Aorta (tissue), 5 donors: ENCODE results near the gene CEP104. TPM values are rescaled to one million over a fixed set of nuclear protein-coding genes. Genes with fewer than 3 reads are reported as not detected.

Experiments used
- ATAC-seq: fragments of 200-7000 bp; cut with Tn5 transposase; one replicate; pipeline ENCODE4 v1.9.1; 2022; ENCODE audit warnings: moderate library complexity; ENCODE audit not compliant: low FRiP score
- DNase-seq, 2 donors: peaks; one replicate each; pipeline ENCODE4 v3.0.0-alpha.2; 2020
- H3K27ac ChIP-seq, 2 donors: one replicate each; pipeline ENCODE4 v1.5.1; 2013; ENCODE audit warnings: low read length in 2 of 2, mild to moderate bottlenecking in 2 of 2, moderate library complexity in 2 of 2, control low read depth in 1 of 2, inconsistent platforms in 1 of 2, low read depth in 1 of 2
- H3K27me3 ChIP-seq, 2 donors: one replicate each; pipeline ENCODE4 v1.6.1; 2013; ENCODE audit warnings: control low read depth in 1 of 2, low read length in 1 of 2, mild to moderate bottlenecking in 1 of 2, moderate library complexity in 1 of 2; ENCODE audit not compliant: insufficient read depth in 2 of 2, control insufficient read depth in 1 of 2
- H3K36me3 ChIP-seq, 2 donors: one replicate each; pipeline ENCODE4 v1.6.1; 2013; ENCODE audit warnings: control low read depth in 1 of 2, low read length in 1 of 2, mild to moderate bottlenecking in 1 of 2; ENCODE audit not compliant: insufficient read depth in 2 of 2, control insufficient read depth in 1 of 2
- H3K4me1 ChIP-seq, 2 donors: one replicate each; pipeline ENCODE4 v1.6.1; 2013; ENCODE audit warnings: low read length in 2 of 2, control low read depth in 1 of 2, mild to moderate bottlenecking in 1 of 2, moderate library complexity in 1 of 2; ENCODE audit not compliant: insufficient read depth in 2 of 2, control insufficient read depth in 1 of 2
- H3K4me3 ChIP-seq, 2 donors: one replicate each; pipeline ENCODE4 v1.5.1; 2013; ENCODE audit warnings: low read length in 2 of 2, control low read depth in 1 of 2, mild to moderate bottlenecking in 1 of 2
- H3K9me3 ChIP-seq: one replicate; pipeline ENCODE4 v1.6.1; 2013; ENCODE audit warnings: mild to moderate bottlenecking, low read length; ENCODE audit not compliant: control insufficient read depth
- WGBS, 2 donors: extraction: QIAGEN DNeasy Blood & Tissue Kit; methylation state at CpG; one replicate each; pipeline ENCODE4 v1.1.7; 2013; 5-methylcytosine and 5-hydroxymethylcytosine counted together
- intact Hi-C, 2 donors: fragments of 100-400 bp; cut with DNase I; formaldehyde crosslinking; loops; one replicate each; pipeline versions ENCODE4 v1.14.2 to v1.15.0; 2022
- polyA plus RNA-seq, 2 donors: library from polyadenylated mRNA; stranded (reverse); fragments of 200-250 nt; gene quantifications; one replicate each; pipeline ENCODE4 v1.2.3, GENCODE V29; 2013
- total RNA-seq, 2 donors: library from RNA; stranded (reverse); fragmentation: NEBNext Ultra II Directional; extraction: Animal tissue kit (Norgen Biotek cat#: 25700); gene quantifications; one replicate each; pipeline ENCODE4 v1.2.1, GENCODE V29; 2021
- donor health status: healthy with polysubstance abuse.
- donor health status: Bipolar disorder and iron deficiency.
- donor health status: DM: no; HTN: no; CAD: no.
- donor health status: DM: no; HTN: no; CAD: no.
- donor health status: DM: yes; HTN: yes; CAD: no.

CEP104 gene
- total and polyA plus RNA-seq, 4 donors = 8.1 to 53.6 (median 28.2) TPM

DNA sequence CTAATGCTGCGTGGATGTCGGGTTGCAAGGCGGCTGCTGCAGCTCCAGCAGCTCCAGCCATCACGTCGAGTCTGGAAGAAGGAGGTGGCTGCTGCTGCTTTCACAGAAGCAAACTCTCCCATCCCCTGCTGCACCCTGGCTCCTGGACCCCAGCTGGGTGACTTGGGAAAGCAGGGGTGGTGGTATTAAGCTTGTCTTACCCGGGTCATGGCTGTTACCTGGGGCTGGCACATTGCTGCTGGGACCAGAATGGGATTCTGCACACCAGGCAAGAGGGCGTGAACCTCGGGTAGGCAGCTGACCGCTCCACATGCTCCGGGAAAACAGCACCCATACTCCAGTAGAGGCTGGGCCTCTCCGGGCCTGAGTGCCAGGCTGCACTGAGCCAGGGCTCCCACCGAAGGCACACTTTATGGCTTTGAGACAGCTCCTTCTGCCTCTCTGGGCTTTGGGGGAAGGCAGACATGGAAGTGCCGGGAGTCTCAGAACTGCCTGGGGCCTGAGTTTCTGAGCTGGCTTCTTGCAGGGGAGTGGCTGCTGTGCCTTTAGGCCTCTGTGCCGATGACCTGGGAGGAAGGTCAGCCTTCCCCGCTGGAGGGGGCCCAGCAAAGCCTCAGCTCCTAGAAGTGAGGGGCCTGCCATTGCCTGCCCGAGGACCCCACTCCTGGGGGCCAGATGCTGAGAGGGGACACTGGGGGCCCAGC, 83.3 kb downstream of the CEP104 start:
- no peaks in the 10 kb centered on the region for H3K9me3 ChIP-seq
- 54 to 59% methylated on average over 16 of the region's 16 CpGs for whole genome bisulfite sequencing, 2 donors
- ATAC-seq = no peak
- H3K27ac ChIP-seq = no peak overlapping the region
- no peaks in the 10 kb centered on the region for H3K4me1 ChIP-seq
- H3K4me3 ChIP-seq = no peak overlapping the region
- intact Hi-C loops = no loop called here
- DNase-seq = no peak
- no peaks in the 10 kb centered on the region for H3K36me3 ChIP-seq
- H3K27me3 ChIP-seq = no peaks in the 10 kb centered on the region

DNA sequence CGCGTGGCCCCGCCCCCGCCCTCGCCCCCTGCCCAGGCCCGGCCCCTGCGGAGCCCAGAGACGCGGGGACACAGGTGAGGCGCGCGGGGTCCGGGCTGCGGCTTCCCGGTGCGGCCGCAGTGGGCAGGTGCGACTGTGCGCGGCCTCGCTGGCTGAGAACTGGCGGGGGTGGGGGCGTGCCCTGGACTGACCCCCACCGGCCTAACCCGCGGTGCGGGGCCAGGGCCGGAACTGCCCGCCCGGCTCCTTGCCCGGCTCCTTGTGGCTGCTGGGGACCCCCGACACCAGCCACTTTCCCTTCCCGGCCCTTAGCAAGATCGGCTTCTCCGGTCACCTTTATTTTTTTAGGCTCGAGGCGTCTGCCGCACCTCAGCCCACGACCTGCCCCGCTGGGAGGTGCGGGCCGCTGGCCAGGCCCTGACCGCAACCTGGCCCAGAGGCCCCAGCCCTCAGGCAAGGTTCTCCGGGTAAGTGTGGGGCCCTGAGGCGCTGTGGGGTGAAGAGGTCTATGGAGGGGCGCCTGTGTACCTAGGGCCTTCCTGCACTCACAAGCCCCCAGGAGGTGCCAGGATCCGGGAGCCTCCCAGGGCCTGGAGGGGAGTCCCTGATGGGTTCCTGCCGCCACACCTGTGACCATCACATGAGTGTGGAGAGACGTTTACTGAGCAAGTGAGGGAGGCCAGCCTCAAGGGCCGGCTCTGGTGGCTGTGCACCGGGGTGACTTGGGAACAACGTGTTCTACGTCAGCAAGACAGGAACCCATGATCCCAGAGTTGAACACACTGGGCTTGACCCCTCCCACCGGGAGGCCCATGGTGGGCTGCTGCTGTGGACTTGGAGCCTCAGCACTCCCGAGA, 84.1 kb downstream of the CEP104 start, which contains the start of gene SMIM1:
TSS of gene SMIM1 (plus strand) at position 35 of the 857 bp plus-strand sequence. CDS start 2,625 bp downstream, outside the sequence.
- Histone ChIP-seq H3K27me3 (no peaks in the 10 kb centered on the region), H3K4me1 (no peaks in the 10 kb centered on the region), H3K27ac (peak within 1 kb of the TSS in 1 of 2 donors; percentile 41), H3K4me3 (peak within 1 kb of the TSS; percentile 40 to 45), H3K36me3 (no peaks in the 10 kb centered on the region), H3K9me3 (no peaks in the 10 kb centered on the region)
- ATAC-seq (peak; percentile 12), DNase-seq (peak in 1 of 2 donors; percentile 68)
- 16 to 24% methylated on average over 36 to 55 of the region's 55 CpGs for WGBS, 2 donors
- intact Hi-C loops = no loop called here

DNA sequence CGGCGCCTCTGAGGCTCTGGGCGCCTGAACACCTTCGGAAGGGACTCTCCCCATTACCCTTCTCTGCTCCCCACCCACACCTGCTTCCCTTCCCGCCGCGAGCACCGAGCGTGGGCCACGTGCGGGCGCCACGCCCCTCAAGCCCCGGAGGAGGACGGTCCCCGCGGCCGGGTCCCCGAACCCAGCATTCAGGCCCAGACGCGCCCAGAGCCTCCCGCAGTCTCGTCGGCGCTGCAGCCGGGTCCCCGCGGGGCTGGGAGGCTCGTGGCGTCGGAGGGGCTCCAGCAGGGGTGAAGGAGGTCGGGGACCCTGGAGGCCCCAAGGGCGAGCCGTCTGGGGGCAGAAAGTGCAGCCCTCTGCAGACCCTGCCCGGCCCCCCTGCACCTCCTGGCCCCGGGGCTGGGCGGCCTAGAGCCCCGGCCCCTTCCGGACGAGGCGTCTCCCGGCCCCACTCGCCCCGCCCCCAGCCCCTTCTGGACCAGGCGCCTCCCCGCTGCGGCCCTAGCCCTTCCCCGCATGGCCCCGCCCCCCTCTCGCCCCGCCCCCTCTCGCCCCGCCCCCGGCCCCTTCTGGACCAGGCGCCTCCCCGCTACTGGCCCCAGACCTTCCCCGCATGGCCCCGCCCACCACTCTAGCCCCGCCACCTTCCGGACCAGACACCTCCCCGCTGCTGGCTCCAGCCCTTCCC, 84.8 kb downstream of the CEP104 start:
- peak; percentile 88 for ATAC-seq
- no peak overlapping the region for H3K27ac ChIP-seq
- H3K4me3 ChIP-seq = peak overlapping the region; percentile 40 to 45
- intact Hi-C loops = no loop called here
- H3K36me3 ChIP-seq = no peaks in the 10 kb centered on the region
- H3K9me3 ChIP-seq = no peaks in the 10 kb centered on the region
- peak; percentile 96 to 97 for DNase-seq
- WGBS, 2 donors = 0 to 1% methylated on average over 32 to 61 of the region's 61 CpGs
- H3K27me3 ChIP-seq = no peaks in the 10 kb centered on the region
- H3K4me1 ChIP-seq = no peaks in the 10 kb centered on the region

DNA sequence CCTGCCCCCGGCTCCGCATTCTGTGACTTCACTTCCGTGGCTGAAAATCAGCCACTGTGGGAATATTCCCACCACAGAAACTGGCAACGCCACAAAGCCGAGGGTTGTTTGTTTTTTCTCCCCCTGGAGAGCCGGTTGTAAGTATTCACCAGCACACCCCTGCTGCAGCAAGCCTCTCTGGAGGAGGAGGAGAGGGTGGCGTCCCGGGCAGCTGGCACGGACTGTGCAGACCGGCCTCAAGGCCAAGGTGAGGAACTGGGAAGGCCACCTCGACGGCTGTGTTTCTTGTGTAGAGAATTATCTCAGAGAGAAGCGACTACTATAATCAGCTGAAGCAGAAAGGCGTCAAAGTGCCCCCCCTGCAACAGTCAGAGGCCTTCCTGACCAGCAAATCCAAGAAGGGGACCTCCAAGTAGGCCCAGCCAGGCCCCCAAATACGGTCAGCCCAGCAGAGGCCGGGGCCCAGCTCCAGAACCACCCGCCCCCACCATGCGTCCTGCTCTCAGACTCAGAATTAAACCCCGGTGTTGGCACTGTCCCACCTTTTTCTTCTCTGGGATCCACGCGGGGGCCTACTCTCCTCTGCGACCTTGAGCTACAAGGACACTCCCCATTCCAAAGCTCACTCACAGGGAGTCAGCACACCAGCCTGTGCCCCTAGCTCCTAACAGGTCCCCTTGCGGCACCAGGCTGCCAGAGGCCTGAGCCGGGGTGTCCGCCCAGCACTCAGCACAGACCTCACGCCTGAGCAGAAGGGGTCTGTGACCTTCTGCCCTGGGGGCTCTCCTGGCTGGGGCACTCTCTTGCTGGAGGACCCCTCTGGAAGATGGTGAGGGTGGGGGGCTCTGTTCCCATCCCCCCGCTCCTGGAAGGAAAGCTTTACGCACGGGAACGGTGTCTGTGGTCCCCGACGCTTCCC, 85.6 kb downstream of the CEP104 start:
- DNase-seq (no peak), ATAC-seq (no peak)
- Histone ChIP-seq H3K27ac (no peak overlapping the region), H3K36me3 (no peaks in the 10 kb centered on the region), H3K4me1 (no peaks in the 10 kb centered on the region), H3K9me3 (no peaks in the 10 kb centered on the region), H3K4me3 (peak overlapping the region in 1 of 2 donors; percentile 3), H3K27me3 (no peaks in the 10 kb centered on the region)
- WGBS, 2 donors = 46 to 50% methylated on average over 32 of the region's 32 CpGs
- intact Hi-C loops = no loop called here

DNA sequence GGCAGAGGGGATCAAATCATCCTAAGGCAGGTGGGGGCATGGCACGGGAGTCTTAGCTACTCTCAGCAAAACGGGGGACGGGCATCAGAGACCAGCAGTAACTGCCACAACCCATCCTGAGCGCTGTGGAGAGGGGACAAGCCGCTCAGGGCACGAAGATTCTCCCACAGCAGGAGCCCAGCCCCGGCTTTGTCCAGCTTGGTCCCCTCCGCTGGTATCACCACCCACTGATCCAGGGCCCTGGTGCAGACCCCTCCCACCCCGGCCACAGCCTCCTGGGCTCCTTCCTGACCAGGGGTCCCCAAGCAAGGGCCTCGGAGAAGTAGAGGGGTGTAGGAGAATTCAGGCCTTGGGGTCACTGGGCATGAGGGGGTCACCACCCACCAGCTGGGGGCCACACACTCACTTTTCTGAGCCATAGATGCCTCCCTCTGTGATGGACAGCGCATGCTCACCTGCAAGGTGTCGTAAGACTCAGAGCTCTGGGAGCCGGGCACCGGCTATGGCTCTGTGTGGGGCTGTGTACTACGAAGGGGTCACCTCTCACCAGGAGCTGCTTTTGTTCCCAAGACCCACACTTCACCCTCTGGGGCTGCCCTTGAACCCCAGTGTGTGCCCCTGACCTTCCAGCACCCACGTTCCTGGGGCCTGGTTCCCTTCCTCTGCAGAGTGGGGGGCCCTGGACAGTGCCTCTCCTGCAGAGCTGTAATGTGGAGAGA, 86.8 kb downstream of the CEP104 start:
- H3K27ac ChIP-seq = no peak overlapping the region

DNA sequence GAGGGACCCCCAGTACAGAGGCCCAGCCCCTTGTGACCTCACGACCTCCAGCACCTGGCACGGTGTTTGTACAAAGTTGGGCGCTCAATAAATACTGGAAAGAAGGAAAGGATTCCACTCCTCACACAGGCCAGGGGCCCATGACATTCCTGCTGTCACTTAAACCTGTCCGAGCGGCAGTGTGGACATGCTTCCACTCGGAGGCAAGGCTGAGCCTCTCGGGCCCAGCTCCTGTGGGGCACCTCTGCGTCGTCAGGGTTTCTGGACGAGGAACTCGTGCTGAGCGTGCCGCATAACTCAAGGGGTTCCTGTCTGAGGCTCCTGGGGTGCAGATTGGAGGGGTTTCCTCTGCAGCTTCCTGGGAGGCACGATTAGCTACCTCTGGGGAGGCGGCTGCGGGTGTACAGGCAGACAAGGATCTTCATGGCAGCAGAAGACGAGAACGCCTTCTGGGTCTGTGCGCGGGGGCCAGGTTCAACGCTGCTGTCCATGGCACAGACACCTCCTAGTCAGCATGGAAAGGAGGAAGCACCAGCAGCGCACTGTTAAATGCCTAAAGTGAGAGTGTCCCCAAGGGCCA, 88.1 kb downstream of the CEP104 start:
- no peaks in the 10 kb centered on the region for H3K36me3 ChIP-seq
- no peaks in the 10 kb centered on the region for H3K4me1 ChIP-seq
- DNase-seq (no peak), ATAC-seq (no peak)
- H3K4me3 ChIP-seq = no peak overlapping the region
- H3K27ac ChIP-seq = no peak overlapping the region
- H3K9me3 ChIP-seq = no peaks in the 10 kb centered on the region
- H3K27me3 ChIP-seq = no peaks in the 10 kb centered on the region
- WGBS, 2 donors = 93 to 94% methylated on average over 22 of the region's 22 CpGs
- intact Hi-C loops = no loop called here

More for the DNA sequence above, 86.8 kb downstream of the CEP104 start:
- ATAC-seq = no peak
- 88 to 92% methylated on average over 16 of the region's 16 CpGs for WGBS, 2 donors
- H3K27me3 ChIP-seq = no peaks in the 10 kb centered on the region
- no peaks in the 10 kb centered on the region for H3K4me1 ChIP-seq
- intact Hi-C loops = no loop called here
- H3K36me3 ChIP-seq = no peaks in the 10 kb centered on the region
- no peak overlapping the region for H3K4me3 ChIP-seq
- no peaks in the 10 kb centered on the region for H3K9me3 ChIP-seq
- no peak for DNase-seq

DNA sequence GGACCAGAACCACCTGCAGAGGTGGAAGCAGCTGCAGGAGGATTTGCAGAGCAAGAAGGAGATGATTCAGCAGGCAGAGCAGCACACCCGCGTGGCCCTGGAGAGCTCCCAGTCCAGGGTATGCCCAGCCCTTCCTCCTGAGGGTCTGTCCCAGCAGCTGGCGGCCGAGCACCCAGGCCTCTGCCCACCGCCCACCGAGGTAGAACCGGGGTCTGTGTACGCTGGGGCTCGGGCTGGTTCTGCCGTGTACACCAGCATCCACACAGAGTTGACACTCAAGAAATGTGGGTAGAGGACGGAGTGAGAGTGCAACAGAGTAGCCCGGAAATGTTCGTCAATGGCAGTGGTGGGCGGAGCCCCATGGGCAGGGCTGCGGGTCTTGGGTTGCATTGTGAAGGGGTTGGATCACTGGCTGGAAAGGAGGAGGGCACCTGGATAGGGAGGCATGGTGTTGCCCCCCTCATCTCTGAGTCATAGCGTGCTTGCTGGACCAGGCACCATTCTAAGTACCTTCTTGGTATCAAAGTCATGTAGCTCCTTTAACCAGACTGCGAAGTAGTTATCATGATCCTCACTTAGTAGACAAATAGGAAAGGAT, 89.6 kb downstream of the CEP104 start:
- DNase-seq = no peak
- Histone ChIP-seq H3K4me3 (no peak overlapping the region), H3K27me3 (no peaks in the 10 kb centered on the region), H3K27ac (no peak overlapping the region), H3K9me3 (no peaks in the 10 kb centered on the region), H3K4me1 (no peaks in the 10 kb centered on the region), H3K36me3 (no peaks in the 10 kb centered on the region)
- WGBS, 2 donors = 89 to 92% methylated on average over 17 of the region's 17 CpGs
- ATAC-seq = no peak
- intact Hi-C loops = no loop called here
